Neuronal stem cell (in vitro differentiated cells): ENCODE measurements around the gene BAZ1A.

Experiments used
- DNase-seq: peaks from one replicate; pipeline ENCODE4 v3.0.0-alpha.2; 2013; ENCODE audit warnings: low spot score
- H2AFZ ChIP-seq: one replicate; pipeline ENCODE4 v1.6.1; 2013; ENCODE audit warnings: mild to moderate bottlenecking, low read length, inconsistent platforms
- H2AK5ac ChIP-seq: 2 replicates; pipeline ENCODE4 v1.6.1; 2013; ENCODE audit warnings: low read depth, mild to moderate bottlenecking, inconsistent platforms, low read length, moderate library complexity, mixed read lengths
- H2BK120ac ChIP-seq: 2 replicates; pipeline ENCODE4 v1.6.1; 2013; ENCODE audit warnings: low read depth, mild to moderate bottlenecking, inconsistent platforms, low read length, moderate library complexity, mixed read lengths
- H2BK12ac ChIP-seq: one replicate; pipeline ENCODE4 v1.6.1; 2013; ENCODE audit warnings: low read length, inconsistent platforms
- H2BK15ac ChIP-seq: 2 replicates; pipeline ENCODE4 v1.6.1; 2013; ENCODE audit warnings: mild to moderate bottlenecking, low read length, inconsistent platforms, mixed read lengths
- H2BK5ac ChIP-seq: one replicate; pipeline ENCODE4 v1.6.1; 2013; ENCODE audit warnings: inconsistent platforms, mild to moderate bottlenecking, low read length, moderate library complexity
- H3K14ac ChIP-seq: one replicate; pipeline ENCODE4 v1.6.1; 2013; ENCODE audit warnings: low read length, inconsistent platforms
- H3K18ac ChIP-seq: 2 replicates; pipeline ENCODE4 v1.6.1; 2013; ENCODE audit warnings: low read length, inconsistent platforms
- H3K23ac ChIP-seq: 2 replicates; pipeline ENCODE4 v1.6.1; 2013; ENCODE audit warnings: low read depth, mild to moderate bottlenecking, mixed read lengths, low read length, inconsistent platforms; ENCODE audit not compliant: poor library complexity
- H3K27ac ChIP-seq: replicated peaks from 3 replicates; pipeline ENCODE4 v1.5.1; 2013; ENCODE audit warnings: low read length, inconsistent platforms
- H3K27me3 ChIP-seq, 3 experiments: 2 replicates each; pipeline ENCODE4 v1.6.1; 2013; ENCODE audit warnings: low read length in 3 of 3, mild to moderate bottlenecking in 2 of 3, inconsistent platforms in 1 of 3, low read depth in 1 of 3, mixed read lengths in 1 of 3, moderate library complexity in 1 of 3; ENCODE audit not compliant: control insufficient read depth in 3 of 3, insufficient read depth in 3 of 3
- H3K36me3 ChIP-seq, 2 donors: replicated peaks in 1 of 2; 2 replicates each; pipeline ENCODE4 v1.6.1; 2013; ENCODE audit warnings: low read length in 2 of 2; ENCODE audit not compliant: control insufficient read depth in 2 of 2, insufficient read depth in 2 of 2
- H3K4ac ChIP-seq: 2 replicates; pipeline ENCODE4 v1.6.1; 2013; ENCODE audit warnings: inconsistent platforms, mild to moderate bottlenecking, low read length, moderate library complexity
- H3K4me1 ChIP-seq, 2 donors: 1 replicate in 1 of 2; 2 replicates in 1 of 2; pipeline ENCODE4 v1.6.1; 2013; ENCODE audit warnings: low read length in 2 of 2, low read depth in 1 of 2; ENCODE audit not compliant: control insufficient read depth in 2 of 2, insufficient read depth in 1 of 2
- H3K4me2 ChIP-seq: one replicate; pipeline ENCODE4 v1.6.1; 2013; ENCODE audit warnings: mild to moderate bottlenecking, low read length, inconsistent platforms; ENCODE audit not compliant: insufficient read depth, poor library complexity, severe bottlenecking
- H3K4me3 ChIP-seq, 2 donors: 2 replicates each; pipeline ENCODE4 v1.5.1; 2013; ENCODE audit warnings: low read length in 2 of 2, mild to moderate bottlenecking in 2 of 2, inconsistent platforms in 1 of 2, moderate library complexity in 1 of 2
- H3K79me1 ChIP-seq: one replicate; pipeline ENCODE4 v1.6.1; 2013; ENCODE audit warnings: low read depth, mild to moderate bottlenecking, inconsistent platforms, low read length, moderate library complexity
- H3K9ac ChIP-seq: one replicate; pipeline ENCODE4 v1.6.1; 2013; ENCODE audit warnings: mild to moderate bottlenecking, low read depth, low read length, inconsistent platforms; ENCODE audit not compliant: poor library complexity
- H3K9me3 ChIP-seq, 2 donors: replicated peaks in 1 of 2; 2 replicates each; pipeline versions ENCODE3 to v1.6.1; 2013; ENCODE audit warnings: low read length in 2 of 2, mild to moderate bottlenecking in 2 of 2, inconsistent platforms in 1 of 2, low read depth in 1 of 2, mixed read lengths in 1 of 2, moderate library complexity in 1 of 2; ENCODE audit not compliant: control insufficient read depth in 2 of 2, insufficient read depth in 1 of 2
- H4K8ac ChIP-seq: one replicate; pipeline ENCODE4 v1.6.1; 2013; ENCODE audit warnings: low read depth, mild to moderate bottlenecking, inconsistent platforms, low read length, moderate library complexity
- H4K91ac ChIP-seq: one replicate; pipeline ENCODE4 v1.6.1; 2013; ENCODE audit warnings: low read length, low read depth, mild to moderate bottlenecking, inconsistent platforms; ENCODE audit not compliant: poor library complexity
- whole genome bisulfite sequencing, 2 donors: extraction: QIAGEN DNeasy Blood & Tissue Kit; methylation state at CpG; one replicate each; pipeline ENCODE4 v1.1.7; 2013; ENCODE audit warnings: missing lambda C conversion rate in 2 of 2, mixed read lengths in 1 of 2; ENCODE audit not compliant: insufficient read length in 2 of 2, insufficient replicate concordance in 1 of 2; ENCODE audit errors: extremely low coverage in 2 of 2; 5-methylcytosine and 5-hydroxymethylcytosine counted together

BAZ1A gene

GRCh38 chr14:34824826-34825225 is 50.3 kb downstream of the BAZ1A start:
- Histone ChIP-seq H3K23ac (no peak overlapping the region), H2AK5ac (no peak overlapping the region), H4K91ac (no peak overlapping the region), H3K36me3 (peaks cover 0 to 81% of the 10 kb centered on the region in 2 donors), H3K14ac (no peak overlapping the region), H2BK120ac (no peak overlapping the region), H3K27ac (no peak overlapping the region), H2BK15ac (no peak overlapping the region), H3K4ac (no peak overlapping the region), H3K4me3 (no peak overlapping the region), H3K4me2 (no peak overlapping the region), H2BK5ac (no peak overlapping the region), H2AFZ (no peak overlapping the region), H3K27me3 (no peaks in the 10 kb centered on the region), H3K9ac (no peak overlapping the region), H3K9me3 (peaks cover 0 to 10% of the 10 kb centered on the region in 2 donors), H4K8ac (no peak overlapping the region), H3K4me1 (no peaks in the 10 kb centered on the region), H3K79me1 (no peaks in the 10 kb centered on the region), H2BK12ac (no peak overlapping the region), H3K18ac (no peak overlapping the region)
- no peak for DNase-seq
- no CpG with 5 or more reads among the region's 3 CpGs for WGBS, 2 donors

- DNase-seq = no peak
- no CpG with 5 or more reads among the region's 1 CpG for WGBS, 2 donors
- H3K36me3 ChIP-seq = peaks cover 0 to 81% of the 10 kb centered on the region in 2 donors
- H3K27me3 ChIP-seq = no peaks in the 10 kb centered on the region
- no peak overlapping the region for H3K23ac ChIP-seq
- no peak overlapping the region for H3K27ac ChIP-seq
- H3K9ac ChIP-seq = no peak overlapping the region
- H3K9me3 ChIP-seq = peaks cover 0 to 14% of the 10 kb centered on the region in 2 donors
- no peak overlapping the region for H4K8ac ChIP-seq
- no peak overlapping the region for H3K4me2 ChIP-seq
- no peak overlapping the region for H2BK120ac ChIP-seq
- no peaks in the 10 kb centered on the region for H3K79me1 ChIP-seq
- H2BK15ac ChIP-seq = no peak overlapping the region
- no peak overlapping the region for H3K4me3 ChIP-seq
- no peak overlapping the region for H3K4ac ChIP-seq
- H3K18ac ChIP-seq = no peak overlapping the region
- no peak overlapping the region for H3K14ac ChIP-seq
- no peaks in the 10 kb centered on the region for H3K4me1 ChIP-seq
- H2AK5ac ChIP-seq = no peak overlapping the region
- H4K91ac ChIP-seq = no peak overlapping the region
- H2BK12ac ChIP-seq = no peak overlapping the region
- H2BK5ac ChIP-seq = no peak overlapping the region
- no peak overlapping the region for H2AFZ ChIP-seq
Observed at GRCh38 chr14:34824256-34824655, 50.9 kb downstream of the BAZ1A start.

DNA sequence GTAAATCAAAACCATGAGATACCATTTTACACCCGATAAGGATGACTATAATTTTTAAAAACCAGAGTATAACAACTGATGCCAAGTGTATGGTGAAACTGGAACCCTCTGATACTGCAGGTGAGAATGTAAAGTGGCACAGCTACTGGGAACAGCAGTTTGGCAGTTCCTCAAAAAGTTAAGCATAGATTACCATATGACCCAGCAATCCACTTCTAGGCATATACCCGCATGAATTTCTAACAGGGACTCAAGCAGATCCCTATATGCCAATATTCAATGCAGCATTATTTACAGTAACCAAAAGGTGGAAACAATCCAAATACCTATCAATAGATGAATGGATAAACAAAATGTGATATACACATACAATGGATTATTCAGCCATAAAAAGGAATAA is 57.4 kb downstream of the BAZ1A start:
- peaks cover 0 to 51% of the 10 kb centered on the region in 2 donors for H3K36me3 ChIP-seq
- H3K27me3 ChIP-seq = no peaks in the 10 kb centered on the region
- H2BK15ac ChIP-seq = no peak overlapping the region
- H2AK5ac ChIP-seq = no peak overlapping the region
- H2BK12ac ChIP-seq = no peak overlapping the region
- no peak overlapping the region for H4K91ac ChIP-seq
- no CpG with 5 or more reads among the region's 2 CpGs for WGBS, 2 donors
- H3K18ac ChIP-seq = no peak overlapping the region
- no peaks in the 10 kb centered on the region for H3K79me1 ChIP-seq
- no peak overlapping the region for H3K4me3 ChIP-seq
- no peak overlapping the region for H3K14ac ChIP-seq
- H3K9ac ChIP-seq = no peak overlapping the region
- no peak overlapping the region for H3K23ac ChIP-seq
- no peak overlapping the region for H3K4ac ChIP-seq
- no peak overlapping the region for H3K27ac ChIP-seq
- H2BK5ac ChIP-seq = no peak overlapping the region
- H3K4me2 ChIP-seq = no peak overlapping the region
- H2BK120ac ChIP-seq = no peak overlapping the region
- H4K8ac ChIP-seq = no peak overlapping the region
- H2AFZ ChIP-seq = no peak overlapping the region
- H3K9me3 ChIP-seq = peaks cover 0 to 14% of the 10 kb centered on the region in 2 donors
- DNase-seq = no peak
- H3K4me1 ChIP-seq = no peaks in the 10 kb centered on the region

- Histone ChIP-seq H2BK12ac (no peak overlapping the region), H3K9ac (no peak overlapping the region), H3K4me2 (no peak overlapping the region), H4K8ac (no peak overlapping the region), H4K91ac (no peak overlapping the region), H3K23ac (no peak overlapping the region), H3K27me3 (no peaks in the 10 kb centered on the region), H3K4me1 (no peaks in the 10 kb centered on the region), H2AK5ac (no peak overlapping the region), H3K9me3 (peaks cover 0 to 2% of the 10 kb centered on the region in 2 donors), H2BK120ac (no peak overlapping the region), H3K4ac (no peak overlapping the region), H3K18ac (no peak overlapping the region), H3K14ac (no peak overlapping the region), H2BK5ac (no peak overlapping the region), H3K36me3 (peaks cover 5 to 73% of the 10 kb centered on the region in 2 donors), H3K79me1 (no peaks in the 10 kb centered on the region), H3K4me3 (no peak overlapping the region), H3K27ac (no peak overlapping the region), H2AFZ (no peak overlapping the region), H2BK15ac (no peak overlapping the region)
- no CpG with 5 or more reads among the region's 2 CpGs for WGBS, 2 donors
- no peak for DNase-seq
Observed at GRCh38 chr14:34810028-34810427, 65.1 kb downstream of the BAZ1A start.
